ENCODE data around the gene GABBR2. TPM values are rescaled to one million over a fixed set of nuclear protein-coding genes. Genes with fewer than 3 reads are reported as not detected.

Gene GABBR2
- total RNA-seq, 1 donor from 2014 or later = 0.84 TPM

DNA sequence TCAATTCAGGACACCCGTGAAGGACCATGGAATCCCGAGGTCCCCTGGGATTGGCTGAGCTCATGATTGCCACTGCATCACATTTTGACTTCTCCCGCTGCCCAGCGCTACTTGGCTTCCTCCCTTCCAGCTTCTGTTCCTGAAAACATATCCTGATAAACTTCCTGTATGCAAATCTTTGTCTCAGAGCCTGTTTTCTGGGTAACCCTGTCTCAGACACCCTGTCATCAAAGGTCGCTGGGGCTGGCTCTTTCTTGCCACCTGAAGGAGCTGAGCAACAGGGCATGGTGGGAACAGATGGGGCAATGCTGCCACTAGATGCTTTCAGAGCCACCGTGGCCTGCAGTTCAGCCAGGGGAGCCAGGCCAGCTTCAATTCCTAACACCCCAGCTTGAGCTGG lies 299.0 kb downstream of the GABBR2 start:
- TF ChIP-seq, protein P1, sequence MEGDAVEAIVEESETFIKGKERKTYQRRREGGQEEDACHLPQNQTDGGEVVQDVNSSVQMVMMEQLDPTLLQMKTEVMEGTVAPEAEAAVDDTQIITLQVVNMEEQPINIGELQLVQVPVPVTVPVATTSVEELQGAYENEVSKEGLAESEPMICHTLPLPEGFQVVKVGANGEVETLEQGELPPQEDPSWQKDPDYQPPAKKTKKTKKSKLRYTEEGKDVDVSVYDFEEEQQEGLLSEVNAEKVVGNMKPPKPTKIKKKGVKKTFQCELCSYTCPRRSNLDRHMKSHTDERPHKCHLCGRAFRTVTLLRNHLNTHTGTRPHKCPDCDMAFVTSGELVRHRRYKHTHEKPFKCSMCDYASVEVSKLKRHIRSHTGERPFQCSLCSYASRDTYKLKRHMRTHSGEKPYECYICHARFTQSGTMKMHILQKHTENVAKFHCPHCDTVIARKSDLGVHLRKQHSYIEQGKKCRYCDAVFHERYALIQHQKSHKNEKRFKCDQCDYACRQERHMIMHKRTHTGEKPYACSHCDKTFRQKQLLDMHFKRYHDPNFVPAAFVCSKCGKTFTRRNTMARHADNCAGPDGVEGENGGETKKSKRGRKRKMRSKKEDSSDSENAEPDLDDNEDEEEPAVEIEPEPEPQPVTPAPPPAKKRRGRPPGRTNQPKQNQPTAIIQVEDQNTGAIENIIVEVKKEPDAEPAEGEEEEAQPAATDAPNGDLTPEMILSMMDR (IDR thresholded peaks at IDR 0.05) = no peak
- DNase-seq (peak; percentile 26), ATAC-seq (no peak)
- H3K36me3 ChIP-seq = no peaks in the 10 kb centered on the region
- H3K27ac ChIP-seq = no peak overlapping the region
- H3K27me3 ChIP-seq = no peaks in the 10 kb centered on the region
- H3K9me3 ChIP-seq = no peaks in the 10 kb centered on the region
- no peak overlapping the region for H3K4me3 ChIP-seq
- intact Hi-C loops (cut with DNase I) = no loop called here
- no peaks in the 10 kb centered on the region for H3K4me1 ChIP-seq

DNA sequence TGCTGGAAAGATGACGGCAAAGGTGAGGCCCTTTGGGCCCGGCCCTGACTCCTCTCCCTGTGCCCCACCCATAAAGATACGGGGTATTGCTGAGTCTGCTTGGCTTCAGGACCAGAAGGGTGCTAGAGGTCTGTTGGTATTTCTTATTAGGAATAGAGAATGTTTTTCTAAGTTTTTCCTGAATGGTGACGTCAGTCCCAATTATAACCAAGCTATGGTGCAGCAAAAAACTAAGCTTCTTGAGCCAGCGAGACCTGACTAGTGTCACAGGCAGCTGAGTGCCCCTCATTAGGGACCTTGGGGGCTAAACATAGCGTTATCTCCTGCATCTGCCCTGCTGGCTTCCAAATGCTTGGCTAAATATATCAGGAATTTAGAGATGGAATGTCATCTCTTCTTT lies 302.3 kb downstream of the GABBR2 start:
- DNase-seq (peak; percentile 22), ATAC-seq (no peak)
- H3K36me3 ChIP-seq = no peaks in the 10 kb centered on the region
- H3K9me3 ChIP-seq = no peaks in the 10 kb centered on the region
- intact Hi-C loops (cut with DNase I) = no loop called here
- H3K4me3 ChIP-seq = no peak overlapping the region
- no peak overlapping the region for H3K27ac ChIP-seq
- TF ChIP-seq, protein P1 (IDR thresholded peaks at IDR 0.05) = no peak
- no peaks in the 10 kb centered on the region for H3K27me3 ChIP-seq
- no peaks in the 10 kb centered on the region for H3K4me1 ChIP-seq

DNA sequence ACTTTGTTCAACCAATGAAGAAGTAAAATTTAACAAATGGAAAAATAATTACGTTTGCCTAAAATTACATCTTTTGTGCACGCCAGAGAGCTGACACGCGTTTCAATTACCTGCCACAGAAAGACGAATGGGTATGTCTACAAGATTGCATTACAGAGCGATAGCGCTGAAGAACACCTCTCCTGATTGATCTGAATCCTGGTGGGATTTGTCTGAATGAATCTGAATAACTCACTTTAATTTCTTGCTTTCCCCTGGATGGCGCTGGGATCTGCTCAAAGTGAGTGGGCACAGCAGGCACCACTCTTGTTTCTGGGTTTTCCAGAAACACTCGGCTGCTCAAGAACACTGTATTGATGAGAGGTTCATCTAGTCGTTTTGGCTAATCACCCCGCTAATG lies 304.5 kb downstream of the GABBR2 start:
- no peaks in the 10 kb centered on the region for H3K9me3 ChIP-seq
- ATAC-seq = no peak
- H3K27me3 ChIP-seq = no peaks in the 10 kb centered on the region
- no peak overlapping the region for H3K27ac ChIP-seq
- TF ChIP-seq, protein P1 (IDR thresholded peaks at IDR 0.05) = no peak
- no peak overlapping the region for H3K4me3 ChIP-seq
- intact Hi-C loops (cut with DNase I) = no loop called here
- DNase-seq = peak; percentile 1
- H3K36me3 ChIP-seq = no peaks in the 10 kb centered on the region
- H3K4me1 ChIP-seq = no peaks in the 10 kb centered on the region

DNA sequence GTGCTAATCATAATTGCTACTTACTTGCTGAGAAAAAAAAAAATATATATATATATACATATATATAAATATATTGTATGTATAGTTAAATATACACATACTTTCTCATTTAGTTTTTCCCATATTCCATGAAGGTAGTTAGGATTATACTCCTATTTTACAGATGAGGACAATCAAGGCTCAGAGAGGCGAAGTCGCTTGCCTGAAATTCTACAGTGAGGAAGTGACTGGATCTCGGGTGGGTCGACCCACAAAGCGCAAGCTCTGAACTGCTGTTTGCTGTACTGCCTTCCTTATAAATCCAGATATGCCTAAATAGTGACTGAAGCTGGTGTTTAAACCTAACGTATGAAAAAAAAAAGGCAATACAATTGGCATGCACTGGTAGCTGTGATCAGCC lies 305.0 kb downstream of the GABBR2 start:
- DNase-seq (no peak), ATAC-seq (no peak)
- no peaks in the 10 kb centered on the region for H3K27me3 ChIP-seq
- H3K4me3 ChIP-seq = no peak overlapping the region
- intact Hi-C loops (cut with DNase I) = no loop called here
- no peaks in the 10 kb centered on the region for H3K9me3 ChIP-seq
- no peak overlapping the region for H3K27ac ChIP-seq
- no peaks in the 10 kb centered on the region for H3K36me3 ChIP-seq
- TF ChIP-seq, protein P1 (IDR thresholded peaks at IDR 0.05) = no peak
- H3K4me1 ChIP-seq = no peaks in the 10 kb centered on the region

DNA sequence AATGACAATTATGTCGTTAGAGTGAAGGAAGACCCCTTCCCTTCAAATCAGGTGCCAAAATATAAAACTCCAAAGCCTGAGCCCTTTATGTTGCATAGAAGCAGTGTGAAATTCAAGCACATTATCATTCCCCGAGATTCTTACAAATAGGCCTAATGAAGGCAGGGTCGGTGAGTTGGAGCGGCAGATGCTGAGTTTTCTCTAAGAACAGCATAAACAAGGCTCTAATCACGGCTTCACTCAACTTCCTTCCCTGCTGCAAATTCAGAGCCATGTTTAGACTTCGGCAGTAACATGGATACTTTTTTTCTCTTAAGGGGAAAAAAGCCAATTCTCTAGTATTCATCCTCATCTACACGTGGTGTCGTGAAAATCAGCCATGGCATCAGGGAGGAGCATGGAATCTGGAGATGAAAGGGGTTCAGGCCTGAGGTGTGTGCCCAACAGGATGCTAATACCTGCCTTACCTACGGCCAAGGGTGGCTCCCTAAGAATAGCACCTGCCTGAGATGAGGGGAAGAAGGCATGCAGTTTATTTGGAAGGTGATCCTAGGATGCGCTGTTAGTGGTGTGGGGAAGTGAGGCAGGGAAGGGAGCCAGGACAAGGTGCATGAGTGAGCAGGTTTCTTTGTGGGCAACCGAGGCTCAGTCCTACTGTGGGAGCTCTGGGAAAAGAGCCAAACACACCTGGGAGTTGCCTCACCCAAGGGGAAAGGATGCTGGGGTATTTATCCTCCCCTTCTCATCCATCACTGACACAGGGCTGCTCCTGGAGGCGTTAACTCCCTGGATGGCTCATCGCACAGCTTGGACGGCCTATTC lies 306.5 kb downstream of the GABBR2 start:
- TF ChIP-seq, protein P1 (IDR thresholded peaks at IDR 0.05) = no peak
- DNase-seq (no peak), ATAC-seq (no peak)
- intact Hi-C loops (cut with DNase I) = no loop called here
- Histone ChIP-seq H3K36me3 (no peaks in the 10 kb centered on the region), H3K4me1 (no peaks in the 10 kb centered on the region), H3K4me3 (no peak overlapping the region), H3K27me3 (no peaks in the 10 kb centered on the region), H3K9me3 (no peaks in the 10 kb centered on the region), H3K27ac (no peak overlapping the region)
